ENCODE data around the gene ANKRD40CL.

DNA sequence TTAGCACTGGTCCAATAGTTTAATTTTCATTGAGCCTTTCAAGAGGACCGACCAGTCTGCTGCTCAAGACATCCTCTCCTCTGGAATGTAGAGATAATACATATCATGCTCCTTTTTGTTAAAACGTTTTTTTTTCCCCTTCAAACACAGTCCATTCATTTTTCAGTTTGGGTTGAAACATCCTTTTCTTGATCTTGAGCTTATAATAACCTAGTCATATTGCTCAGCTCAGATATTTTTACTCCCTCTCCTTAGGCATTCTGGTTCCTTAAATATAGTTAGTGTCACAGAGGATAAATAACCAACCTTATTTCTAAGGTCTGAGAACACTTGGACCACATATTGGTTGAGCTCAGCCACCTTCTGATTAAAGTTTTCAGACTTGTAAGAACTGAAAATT, 12.8 kb downstream of the ANKRD40CL start:
- TF ChIP-seq, protein P1, sequence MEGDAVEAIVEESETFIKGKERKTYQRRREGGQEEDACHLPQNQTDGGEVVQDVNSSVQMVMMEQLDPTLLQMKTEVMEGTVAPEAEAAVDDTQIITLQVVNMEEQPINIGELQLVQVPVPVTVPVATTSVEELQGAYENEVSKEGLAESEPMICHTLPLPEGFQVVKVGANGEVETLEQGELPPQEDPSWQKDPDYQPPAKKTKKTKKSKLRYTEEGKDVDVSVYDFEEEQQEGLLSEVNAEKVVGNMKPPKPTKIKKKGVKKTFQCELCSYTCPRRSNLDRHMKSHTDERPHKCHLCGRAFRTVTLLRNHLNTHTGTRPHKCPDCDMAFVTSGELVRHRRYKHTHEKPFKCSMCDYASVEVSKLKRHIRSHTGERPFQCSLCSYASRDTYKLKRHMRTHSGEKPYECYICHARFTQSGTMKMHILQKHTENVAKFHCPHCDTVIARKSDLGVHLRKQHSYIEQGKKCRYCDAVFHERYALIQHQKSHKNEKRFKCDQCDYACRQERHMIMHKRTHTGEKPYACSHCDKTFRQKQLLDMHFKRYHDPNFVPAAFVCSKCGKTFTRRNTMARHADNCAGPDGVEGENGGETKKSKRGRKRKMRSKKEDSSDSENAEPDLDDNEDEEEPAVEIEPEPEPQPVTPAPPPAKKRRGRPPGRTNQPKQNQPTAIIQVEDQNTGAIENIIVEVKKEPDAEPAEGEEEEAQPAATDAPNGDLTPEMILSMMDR (IDR thresholded peaks at IDR 0.05; ENCODE audit: low read length): no peak
- no peak for TF ChIP-seq EZH2 (optimal IDR thresholded peaks at IDR 0.05; ENCODE audit: low read depth, low read length)
